ENCODE results near the gene EXTL1. TPM values are rescaled to one million over a fixed set of nuclear protein-coding genes. Genes with fewer than 3 reads are reported as not detected.
"Not testable (repeated sequence)": the region's sequence is repeated elsewhere in the genome, so short reads cannot be mapped to it uniquely, and the experiment has no call there.

Gene EXTL1, protein sequence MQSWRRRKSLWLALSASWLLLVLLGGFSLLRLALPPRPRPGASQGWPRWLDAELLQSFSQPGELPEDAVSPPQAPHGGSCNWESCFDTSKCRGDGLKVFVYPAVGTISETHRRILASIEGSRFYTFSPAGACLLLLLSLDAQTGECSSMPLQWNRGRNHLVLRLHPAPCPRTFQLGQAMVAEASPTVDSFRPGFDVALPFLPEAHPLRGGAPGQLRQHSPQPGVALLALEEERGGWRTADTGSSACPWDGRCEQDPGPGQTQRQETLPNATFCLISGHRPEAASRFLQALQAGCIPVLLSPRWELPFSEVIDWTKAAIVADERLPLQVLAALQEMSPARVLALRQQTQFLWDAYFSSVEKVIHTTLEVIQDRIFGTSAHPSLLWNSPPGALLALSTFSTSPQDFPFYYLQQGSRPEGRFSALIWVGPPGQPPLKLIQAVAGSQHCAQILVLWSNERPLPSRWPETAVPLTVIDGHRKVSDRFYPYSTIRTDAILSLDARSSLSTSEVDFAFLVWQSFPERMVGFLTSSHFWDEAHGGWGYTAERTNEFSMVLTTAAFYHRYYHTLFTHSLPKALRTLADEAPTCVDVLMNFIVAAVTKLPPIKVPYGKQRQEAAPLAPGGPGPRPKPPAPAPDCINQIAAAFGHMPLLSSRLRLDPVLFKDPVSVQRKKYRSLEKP
- polyA plus RNA-seq: 0.82 TPM
- long read RNA-seq, donor 1, full-length matches to known transcripts: 1 of 1 reads
- long read RNA-seq, donor 1, partial matches to known transcripts: 0 of 1 reads
- long read RNA-seq, donor 1, other reads (novel, unspliced or antisense): 0 of 1 reads
- long read RNA-seq, donor 2: 0 reads
- long read RNA-seq, donor 3: 0 reads
- long read RNA-seq, donor 4: 0 reads
- long read RNA-seq, donor 5: 0 reads
- long read RNA-seq, donor 6: 0 reads
- long read RNA-seq, donor 7: 0 reads
- long read RNA-seq, donor 8: 0 reads
- long read RNA-seq, donor 9: 0 reads
- long read RNA-seq, donor 10: 0 reads
- long read RNA-seq, donor 11: 0 reads

DNA sequence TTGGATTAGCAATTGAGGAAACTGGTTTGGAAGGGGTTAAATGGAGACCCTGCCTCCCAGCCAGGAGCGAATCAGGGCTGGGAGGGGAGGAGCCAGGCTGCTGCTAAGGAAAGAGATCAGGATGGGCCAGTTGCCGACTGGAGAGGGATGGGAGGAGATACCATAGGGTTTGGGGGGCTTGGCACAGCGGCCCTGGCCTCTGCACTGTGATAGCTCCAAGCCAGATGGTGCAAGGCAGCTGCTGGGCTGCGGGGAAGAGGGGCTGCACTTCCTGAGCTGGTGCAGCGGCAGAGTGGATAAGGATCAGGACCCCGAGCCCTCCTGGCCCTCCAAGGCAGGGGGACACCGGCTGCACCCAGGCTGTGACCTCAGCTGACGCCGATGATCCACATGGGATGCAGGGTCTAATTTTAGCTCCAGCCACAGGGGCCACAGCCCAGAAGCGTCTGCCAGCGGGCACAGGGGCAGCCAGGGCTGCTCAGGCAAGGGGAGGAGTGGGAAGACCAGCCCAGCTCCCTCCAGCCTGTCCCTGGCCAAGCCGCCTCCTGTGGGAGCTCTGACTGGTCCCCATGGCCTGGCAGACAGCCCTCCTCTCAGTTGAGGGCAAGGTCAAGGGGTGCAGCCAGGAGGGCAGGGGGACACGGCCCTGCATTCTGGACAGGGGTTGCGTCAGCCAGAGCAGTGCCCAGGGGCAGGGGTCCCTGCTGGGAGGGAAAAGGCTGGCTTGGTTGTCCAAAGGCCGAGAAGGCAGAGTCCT is at the start of gene EXTL1:
TSS of gene EXTL1 (plus strand) at position 129 of the 757 bp plus-strand sequence. CDS start 872 bp downstream, outside the sequence.
- H3K4me1 ChIP-seq (ENCODE audit: control insufficient read depth, insufficient read depth, low read length): peaks cover 5% of the 10 kb centered on the region
- no peaks in the 10 kb centered on the region for H3K9me3 ChIP-seq (ENCODE audit: control insufficient read depth, low read depth, low read length)
- H3K36me3 ChIP-seq (ENCODE audit: control insufficient read depth, insufficient read depth, low read length): no peaks in the 10 kb centered on the region
- peak in 1 of 2 donors; percentile 30 for DNase-seq
- H3K4me3 ChIP-seq (ENCODE audit: low read length): peak within 1 kb of the TSS; percentile 21
- no peak within 1 kb of the TSS for H3K27ac ChIP-seq (ENCODE audit: low read length)
- no CpG with 5 or more reads among the region's 15 CpGs for WGBS (ENCODE audit: insufficient coverage, low lambda C conversion rate)
- H3K27me3 ChIP-seq (ENCODE audit: control insufficient read depth, insufficient read depth, low read length): no peaks in the 10 kb centered on the region

DNA sequence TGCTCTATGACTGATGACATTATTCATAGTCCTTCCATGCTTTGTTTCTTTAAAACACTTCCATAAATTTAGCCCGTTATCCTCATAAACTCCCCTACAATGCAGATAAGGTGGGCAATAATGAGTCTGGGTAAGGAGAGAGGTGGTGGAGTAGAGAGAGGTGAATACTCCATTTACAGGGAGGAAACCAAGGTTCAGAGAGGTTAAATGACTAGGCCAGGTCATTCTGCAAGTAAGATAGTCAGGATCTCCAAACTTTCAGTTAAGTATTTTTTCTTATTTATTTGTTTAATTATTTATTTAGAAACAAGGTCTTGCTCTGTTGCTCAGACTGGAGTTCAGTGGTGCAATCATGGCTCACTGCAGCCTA is 49.8 kb upstream of the EXTL1 start:
- no peak overlapping the region for H3K4me3 ChIP-seq (ENCODE audit: low read length)
- H3K27ac ChIP-seq (ENCODE audit: low read length): peak overlapping the region; percentile 37
- no peaks in the 10 kb centered on the region for H3K9me3 ChIP-seq (ENCODE audit: control insufficient read depth, low read depth, low read length)
- H3K27me3 ChIP-seq (ENCODE audit: control insufficient read depth, insufficient read depth, low read length): no peaks in the 10 kb centered on the region
- H3K36me3 ChIP-seq (ENCODE audit: control insufficient read depth, insufficient read depth, low read length): peaks cover 70% of the 10 kb centered on the region
- no peak for DNase-seq
- peaks cover 5% of the 10 kb centered on the region for H3K4me1 ChIP-seq (ENCODE audit: control insufficient read depth, insufficient read depth, low read length)
- WGBS (ENCODE audit: insufficient coverage, low lambda C conversion rate): no CpG with 5 or more reads among the region's 1 CpG

DNA sequence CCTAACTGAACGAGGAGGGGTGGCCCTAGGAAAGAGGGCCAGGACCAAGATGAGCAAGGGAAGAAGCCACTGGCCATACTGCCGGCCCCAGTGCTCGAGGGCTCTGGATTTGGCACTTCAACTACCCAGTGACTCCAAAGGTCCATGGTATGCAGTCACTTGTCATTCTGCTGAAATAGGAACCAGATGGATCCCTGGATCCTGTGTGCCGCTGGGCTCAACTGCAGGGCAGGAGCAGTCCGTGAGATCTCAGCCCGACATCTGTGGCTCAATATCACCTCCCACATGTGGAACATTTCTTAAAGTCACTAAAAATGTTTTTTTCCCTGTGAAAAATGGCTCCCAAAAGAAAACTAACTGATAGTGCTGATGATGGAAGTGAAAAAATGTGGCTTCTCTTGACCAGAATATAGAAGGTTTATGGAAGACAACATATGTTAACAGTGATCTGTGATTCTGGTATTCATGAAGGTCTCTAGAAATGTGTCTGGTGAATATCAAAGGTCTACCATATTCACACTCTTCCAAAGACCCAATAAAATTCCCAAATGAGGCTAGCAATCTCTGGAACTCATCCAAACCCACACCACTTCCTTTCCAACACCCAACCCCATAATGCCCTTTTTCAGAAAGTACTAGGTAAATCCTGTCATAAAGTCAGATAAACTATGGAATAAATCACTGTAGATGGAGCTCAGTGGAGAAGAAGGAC is 47.8 kb upstream of the EXTL1 start:
- Histone ChIP-seq H3K4me3 (ENCODE audit: low read length) (no peak overlapping the region), H3K9me3 (ENCODE audit: control insufficient read depth, low read depth, low read length) (no peaks in the 10 kb centered on the region), H3K4me1 (ENCODE audit: control insufficient read depth, insufficient read depth, low read length) (peaks cover 5% of the 10 kb centered on the region), H3K36me3 (ENCODE audit: control insufficient read depth, insufficient read depth, low read length) (peaks cover 69% of the 10 kb centered on the region), H3K27ac (ENCODE audit: low read length) (no peak overlapping the region), H3K27me3 (ENCODE audit: control insufficient read depth, insufficient read depth, low read length) (no peaks in the 10 kb centered on the region)
- no CpG with 5 or more reads among the region's 6 CpGs for WGBS (ENCODE audit: insufficient coverage, low lambda C conversion rate)
- DNase-seq: no peak

GRCh38 chr1:25977801-25978200 is 43.8 kb upstream of the EXTL1 start:
- 100% methylated on average over 1 of the region's 5 CpGs for WGBS (ENCODE audit: insufficient coverage, low lambda C conversion rate)
- peaks cover 65% of the 10 kb centered on the region for H3K36me3 ChIP-seq (ENCODE audit: control insufficient read depth, insufficient read depth, low read length)
- no peaks in the 10 kb centered on the region for H3K4me1 ChIP-seq (ENCODE audit: control insufficient read depth, insufficient read depth, low read length)
- H3K27ac ChIP-seq (ENCODE audit: low read length): no peak overlapping the region
- H3K9me3 ChIP-seq (ENCODE audit: control insufficient read depth, low read depth, low read length): no peaks in the 10 kb centered on the region
- H3K4me3 ChIP-seq (ENCODE audit: low read length): no peak overlapping the region
- DNase-seq: no peak
- no peaks in the 10 kb centered on the region for H3K27me3 ChIP-seq (ENCODE audit: control insufficient read depth, insufficient read depth, low read length)

DNA sequence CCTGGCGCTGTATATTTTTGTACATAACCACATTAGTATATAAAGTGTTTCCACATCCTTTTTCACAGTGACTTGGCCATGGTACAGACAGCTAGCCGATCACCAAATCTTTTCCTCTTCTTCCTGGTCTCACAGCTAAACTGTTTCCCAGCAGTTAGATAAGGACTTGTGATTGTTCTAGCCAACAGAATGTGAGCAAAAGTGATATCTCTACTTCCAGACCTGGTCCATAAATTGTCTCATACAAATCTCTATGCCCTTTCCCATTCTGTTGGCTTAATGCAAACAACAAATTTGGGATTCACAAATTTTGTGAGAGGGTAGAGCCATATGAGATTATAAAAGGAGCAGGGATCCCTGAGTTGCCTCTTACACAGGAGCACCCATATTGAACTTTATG is 43.2 kb upstream of the EXTL1 start:
- Histone ChIP-seq H3K4me3 (ENCODE audit: low read length) (no peak overlapping the region), H3K36me3 (ENCODE audit: control insufficient read depth, insufficient read depth, low read length) (peaks cover 67% of the 10 kb centered on the region), H3K4me1 (ENCODE audit: control insufficient read depth, insufficient read depth, low read length) (no peaks in the 10 kb centered on the region), H3K27me3 (ENCODE audit: control insufficient read depth, insufficient read depth, low read length) (no peaks in the 10 kb centered on the region), H3K9me3 (ENCODE audit: control insufficient read depth, low read depth, low read length) (no peaks in the 10 kb centered on the region), H3K27ac (ENCODE audit: low read length) (no peak overlapping the region)
- WGBS (ENCODE audit: insufficient coverage, low lambda C conversion rate): 100% methylated on average over 1 of the region's 2 CpGs
- DNase-seq: no peak

GRCh38 chr1:25979210-25979609 is 42.4 kb upstream of the EXTL1 start:
- Histone ChIP-seq H3K4me3 (ENCODE audit: low read length) (no peak overlapping the region), H3K36me3 (ENCODE audit: control insufficient read depth, insufficient read depth, low read length) (peaks cover 67% of the 10 kb centered on the region), H3K9me3 (ENCODE audit: control insufficient read depth, low read depth, low read length) (no peaks in the 10 kb centered on the region), H3K27ac (ENCODE audit: low read length) (no peak overlapping the region), H3K4me1 (ENCODE audit: control insufficient read depth, insufficient read depth, low read length) (no peaks in the 10 kb centered on the region), H3K27me3 (ENCODE audit: control insufficient read depth, insufficient read depth, low read length) (no peaks in the 10 kb centered on the region)
- no CpG with 5 or more reads among the region's 7 CpGs for WGBS (ENCODE audit: insufficient coverage, low lambda C conversion rate)
- no peak for DNase-seq

GRCh38 chr1:25985171-25985570 is 36.4 kb upstream of the EXTL1 start:
- H3K27me3 ChIP-seq (ENCODE audit: control insufficient read depth, insufficient read depth, low read length): no peaks in the 10 kb centered on the region
- peaks cover 68% of the 10 kb centered on the region for H3K36me3 ChIP-seq (ENCODE audit: control insufficient read depth, insufficient read depth, low read length)
- DNase-seq: no peak
- H3K4me1 ChIP-seq (ENCODE audit: control insufficient read depth, insufficient read depth, low read length): no peaks in the 10 kb centered on the region
- no peak overlapping the region for H3K4me3 ChIP-seq (ENCODE audit: low read length)
- no CpG with 5 or more reads among the region's 1 CpG for WGBS (ENCODE audit: insufficient coverage, low lambda C conversion rate)
- no peak overlapping the region for H3K27ac ChIP-seq (ENCODE audit: low read length)
- H3K9me3 ChIP-seq (ENCODE audit: control insufficient read depth, low read depth, low read length): no peaks in the 10 kb centered on the region

DNA sequence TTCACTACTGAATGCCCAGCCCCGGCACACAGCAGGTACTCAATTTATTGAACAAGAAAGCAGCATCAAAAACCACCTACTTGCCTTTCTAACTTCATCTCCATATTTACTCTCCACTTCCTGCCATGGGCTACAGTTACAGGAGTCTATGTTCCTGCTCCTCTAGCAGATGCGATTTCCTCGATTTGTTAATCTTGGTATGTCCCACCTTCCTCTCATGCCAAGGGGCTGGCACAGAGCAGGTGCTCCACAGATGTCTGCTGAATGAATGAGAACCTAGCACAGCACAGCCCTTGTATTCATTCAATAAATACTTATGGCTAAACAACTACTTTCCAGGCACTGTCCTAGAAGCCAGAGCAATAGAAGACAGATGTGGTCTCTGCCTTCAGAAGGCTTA is 35.9 kb upstream of the EXTL1 start:
- Histone ChIP-seq H3K36me3 (ENCODE audit: control insufficient read depth, insufficient read depth, low read length) (peaks cover 71% of the 10 kb centered on the region), H3K9me3 (ENCODE audit: control insufficient read depth, low read depth, low read length) (no peaks in the 10 kb centered on the region), H3K4me3 (ENCODE audit: low read length) (no peak overlapping the region), H3K4me1 (ENCODE audit: control insufficient read depth, insufficient read depth, low read length) (no peaks in the 10 kb centered on the region), H3K27me3 (ENCODE audit: control insufficient read depth, insufficient read depth, low read length) (no peaks in the 10 kb centered on the region), H3K27ac (ENCODE audit: low read length) (no peak overlapping the region)
- WGBS (ENCODE audit: insufficient coverage, low lambda C conversion rate): no CpG with 5 or more reads among the region's 3 CpGs
- no peak for DNase-seq

DNA sequence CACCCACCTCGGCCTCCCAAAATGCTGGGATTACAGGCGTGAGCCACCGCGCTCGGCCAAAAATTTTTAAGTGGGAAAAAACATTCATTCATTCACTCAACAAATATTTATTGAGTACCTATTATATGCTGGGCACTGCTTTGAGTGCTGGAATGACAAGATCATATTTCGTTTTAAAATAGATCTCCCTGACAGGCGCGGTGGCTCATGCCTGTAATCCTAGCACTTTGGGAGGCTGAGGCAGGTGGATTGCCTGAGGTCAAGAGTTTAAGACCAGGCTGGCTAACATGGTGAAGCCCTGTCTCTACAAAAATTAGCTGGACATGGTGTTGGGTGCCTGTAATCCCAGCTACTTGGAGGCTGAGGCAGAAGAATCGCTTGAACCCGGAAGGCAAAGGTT is 34.8 kb upstream of the EXTL1 start:
- peaks cover 64% of the 10 kb centered on the region for H3K36me3 ChIP-seq (ENCODE audit: control insufficient read depth, insufficient read depth, low read length)
- not testable (repeated sequence) for H3K27ac ChIP-seq (ENCODE audit: low read length); H3K27me3 ChIP-seq (ENCODE audit: control insufficient read depth, insufficient read depth, low read length); DNase-seq; H3K4me1 ChIP-seq (ENCODE audit: control insufficient read depth, insufficient read depth, low read length); H3K4me3 ChIP-seq (ENCODE audit: low read length); H3K9me3 ChIP-seq (ENCODE audit: control insufficient read depth, low read depth, low read length)
- no CpG with 5 or more reads among the region's 10 CpGs for WGBS (ENCODE audit: insufficient coverage, low lambda C conversion rate)

Data from large intestine (tissue), 12 donors.